ENCODE results near the gene ACADL.
A peak's percentile ranks its signal among the peaks of the same experiment; 100 is the strongest.

The ACADL gene

DNA sequence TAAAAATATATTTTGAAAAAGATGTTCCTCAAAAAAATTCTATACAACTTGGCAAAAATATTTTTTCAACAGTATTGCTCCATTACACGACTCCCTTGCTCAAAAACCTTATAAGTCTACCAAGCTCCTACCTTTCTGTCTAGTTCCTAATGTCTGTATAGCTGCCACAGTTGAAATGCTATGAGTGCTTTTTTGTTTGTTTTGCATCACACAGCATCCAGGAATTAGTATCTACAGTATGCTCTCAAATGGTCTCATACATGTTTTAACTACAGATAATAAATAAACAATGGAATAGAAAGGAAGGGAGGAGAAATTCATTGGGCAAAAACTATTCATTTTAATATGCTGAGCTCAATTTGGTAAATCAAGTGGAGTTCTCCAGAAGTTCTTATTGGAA is 17.3 kb downstream of the ACADL start:
- no peak for TF ChIP-seq CTCF (IDR thresholded peaks at IDR 0.05; ENCODE audit: control insufficient read depth, extremely low read depth, insufficient read depth)
- H3K4me3 ChIP-seq (ENCODE audit: low read depth, low read length): no peak overlapping the region
- peak; percentile 77 for DNase-seq (ENCODE audit: low read depth)

- no peak overlapping the region for H3K4me3 ChIP-seq (ENCODE audit: low read depth, low read length)
- TF ChIP-seq CTCF (IDR thresholded peaks at IDR 0.05; ENCODE audit: control insufficient read depth, extremely low read depth, insufficient read depth): no peak
- no peak for DNase-seq (ENCODE audit: low read depth)
Measured at GRCh38 chr2:210203558-210203957, 21.7 kb downstream of the ACADL start.

DNA sequence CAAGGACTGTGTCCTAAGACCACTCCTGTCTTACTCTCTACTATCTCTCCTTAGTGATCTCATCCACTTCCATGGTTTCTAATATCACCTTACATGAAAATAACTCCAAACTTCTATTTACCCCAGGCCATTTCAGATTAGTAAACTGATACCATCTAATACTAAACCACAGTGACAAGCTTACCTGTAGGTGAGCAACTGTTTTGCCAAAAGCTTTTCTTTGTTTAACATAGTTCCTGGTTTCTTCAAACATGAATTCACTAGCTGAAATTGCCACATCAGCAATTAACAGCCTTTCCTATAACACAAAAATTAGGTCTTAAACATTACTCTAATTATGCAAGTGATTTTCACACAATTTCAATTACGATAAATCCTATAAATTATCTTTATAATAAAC is 22.1 kb downstream of the ACADL start:
- TF ChIP-seq CTCF (IDR thresholded peaks at IDR 0.05; ENCODE audit: control insufficient read depth, extremely low read depth, insufficient read depth): no peak
- DNase-seq (ENCODE audit: low read depth): peak; percentile 52
- H3K4me3 ChIP-seq (ENCODE audit: low read depth, low read length): no peak overlapping the region

GRCh38 chr2:210199854-210200253 is 25.4 kb downstream of the ACADL start:
- TF ChIP-seq CTCF (IDR thresholded peaks at IDR 0.05; ENCODE audit: control insufficient read depth, extremely low read depth, insufficient read depth): no peak
- DNase-seq (ENCODE audit: low read depth): no peak
- no peak overlapping the region for H3K4me3 ChIP-seq (ENCODE audit: low read depth, low read length)

GRCh38 chr2:210199186-210199765 is 26.0 kb downstream of the ACADL start:
- no peak for DNase-seq (ENCODE audit: low read depth)
- no peak overlapping the region for H3K4me3 ChIP-seq (ENCODE audit: low read depth, low read length)
- TF ChIP-seq CTCF (IDR thresholded peaks at IDR 0.05; ENCODE audit: control insufficient read depth, extremely low read depth, insufficient read depth): peak; percentile 54

DNA sequence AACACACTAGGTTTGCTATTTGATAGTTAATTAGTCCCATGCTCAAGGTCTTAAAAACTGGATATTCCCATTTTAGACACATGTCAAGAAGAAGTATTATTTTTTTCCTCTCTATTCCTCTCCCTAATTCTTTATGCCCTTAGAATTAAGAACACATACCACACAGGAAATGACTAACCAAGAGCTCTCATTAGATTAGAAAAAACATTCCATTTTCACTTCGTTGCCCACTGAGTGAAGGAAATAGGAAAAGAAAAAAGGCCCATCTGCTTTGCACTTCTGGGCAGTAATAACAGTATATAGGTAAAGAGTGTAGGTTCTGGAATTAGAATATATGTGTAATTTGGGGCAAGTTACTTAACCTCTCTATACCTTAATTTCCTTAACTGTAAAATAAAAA is 26.9 kb downstream of the ACADL start:
- DNase-seq (ENCODE audit: low read depth): no peak
- no peak overlapping the region for H3K4me3 ChIP-seq (ENCODE audit: low read depth, low read length)
- TF ChIP-seq CTCF (IDR thresholded peaks at IDR 0.05; ENCODE audit: control insufficient read depth, extremely low read depth, insufficient read depth): no peak

DNA sequence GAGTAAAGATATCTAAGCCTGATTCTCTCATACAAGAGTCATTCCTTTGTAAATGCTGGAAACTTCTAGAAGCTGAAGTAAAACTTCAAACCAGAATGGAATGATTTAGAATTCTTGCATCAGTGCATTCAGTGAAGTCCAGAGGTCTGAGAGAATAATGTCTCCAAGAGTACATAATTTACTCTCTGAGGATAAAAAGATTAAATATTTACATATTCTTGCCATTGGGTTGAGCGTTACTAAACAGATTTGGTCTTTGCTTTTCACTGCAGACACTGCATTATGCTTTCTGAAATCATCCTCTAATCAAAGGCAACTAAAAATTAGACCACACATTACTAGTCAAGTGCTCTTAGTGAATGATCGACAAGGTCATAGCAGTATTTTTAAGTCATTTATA is 27.5 kb downstream of the ACADL start:
- H3K4me3 ChIP-seq (ENCODE audit: low read depth, low read length): no peak overlapping the region
- no peak for DNase-seq (ENCODE audit: low read depth)
- TF ChIP-seq CTCF (IDR thresholded peaks at IDR 0.05; ENCODE audit: control insufficient read depth, extremely low read depth, insufficient read depth): no peak
